ENCODE measurements around the gene RASGEF1B.

The RASGEF1B gene

DNA sequence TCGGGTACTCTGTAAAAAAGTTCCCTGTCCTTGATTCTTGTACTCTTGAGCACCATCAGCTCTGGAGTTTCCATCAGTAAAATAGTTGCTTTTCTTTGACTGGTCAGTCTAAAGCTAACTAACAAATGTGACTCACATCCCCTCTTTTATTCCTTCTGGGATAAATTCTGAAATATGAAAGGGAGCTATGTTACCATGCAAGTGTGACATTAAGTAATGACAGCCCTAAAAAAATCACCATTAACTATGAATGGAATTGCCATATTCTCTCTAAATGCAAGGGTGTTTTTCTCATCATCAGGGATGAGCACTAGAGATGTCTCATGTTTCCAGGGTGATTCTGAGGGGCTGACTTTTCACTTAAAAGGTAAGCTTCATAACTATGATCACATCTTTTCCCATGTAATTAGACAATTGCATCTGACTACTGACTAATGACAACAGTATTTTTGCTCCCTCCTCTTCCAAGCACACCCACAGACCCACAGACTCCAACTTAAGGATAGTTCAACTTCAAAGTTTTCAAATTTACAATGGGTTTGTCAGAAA lies 26.9 kb upstream of the RASGEF1B start:
- DNase-seq (ENCODE audit: low read depth) = no peak
- H3K4me3 ChIP-seq (ENCODE audit: low read length) = no peak overlapping the region
- TF ChIP-seq CTCF (conservative IDR thresholded peaks at IDR 0.05; ENCODE audit: low read length) = no peak

- TF ChIP-seq CTCF (conservative IDR thresholded peaks at IDR 0.05; ENCODE audit: low read length) = no peak
- DNase-seq (ENCODE audit: low read depth) = no peak
- H3K4me3 ChIP-seq (ENCODE audit: low read length) = no peak overlapping the region
Measured at GRCh38 chr4:81498046-81498445, 26.3 kb upstream of the RASGEF1B start.

DNA sequence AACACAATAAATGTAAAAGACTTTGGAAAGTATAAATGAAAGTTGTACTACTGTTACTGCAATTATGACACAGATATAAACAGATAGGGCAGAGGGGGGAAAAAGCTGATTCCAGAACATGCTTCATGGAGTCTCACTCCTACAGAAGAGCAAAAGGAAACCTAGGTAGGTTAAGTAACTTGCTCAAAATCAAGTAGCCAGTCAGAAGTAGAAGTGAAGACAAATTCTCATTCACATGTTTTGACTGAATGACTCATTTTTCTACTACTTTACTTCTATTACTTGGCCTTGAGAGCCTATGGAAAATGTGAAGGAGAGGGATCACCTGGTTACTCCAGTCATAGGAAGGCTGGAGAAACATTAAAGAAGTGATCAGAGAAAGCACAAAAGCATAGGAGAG lies 23.6 kb upstream of the RASGEF1B start:
- no peak for DNase-seq (ENCODE audit: low read depth)
- TF ChIP-seq CTCF (conservative IDR thresholded peaks at IDR 0.05; ENCODE audit: low read length) = no peak
- no peak overlapping the region for H3K4me3 ChIP-seq (ENCODE audit: low read length)

GRCh38 chr4:81494031-81494431 lies 22.3 kb upstream of the RASGEF1B start:
- H3K4me3 ChIP-seq (ENCODE audit: low read length) = no peak overlapping the region
- DNase-seq (ENCODE audit: low read depth) = no peak
- TF ChIP-seq CTCF (conservative IDR thresholded peaks at IDR 0.05; ENCODE audit: low read length) = no peak

DNA sequence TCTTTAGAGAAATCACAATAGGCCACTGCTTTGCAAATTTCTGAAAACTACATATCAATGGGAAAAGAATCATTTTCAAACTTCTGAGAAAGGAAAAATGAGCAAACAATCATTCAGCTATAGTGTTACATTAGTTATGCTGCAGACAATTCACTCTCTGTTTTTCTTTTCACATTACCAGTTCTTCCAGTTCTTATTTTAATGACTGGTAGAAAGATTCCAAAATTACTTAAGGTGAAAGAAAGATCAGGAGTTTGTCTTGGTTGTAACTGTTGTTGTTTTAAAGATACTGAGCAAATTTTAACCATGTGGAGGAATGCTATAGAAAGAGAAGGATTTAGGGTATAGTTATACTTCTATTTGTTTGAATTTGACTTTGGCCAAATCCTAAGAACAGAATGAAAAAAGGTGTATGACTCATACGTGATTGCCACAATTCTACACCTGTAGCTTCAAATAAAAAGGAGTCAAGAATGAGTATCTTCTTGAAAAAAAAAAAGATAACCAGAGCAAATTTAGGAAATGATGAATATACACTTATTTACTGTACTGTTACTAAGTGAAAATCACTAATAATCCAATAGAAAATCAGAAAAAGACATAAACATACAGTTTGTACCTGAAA lies 21.0 kb upstream of the RASGEF1B start:
- TF ChIP-seq CTCF (conservative IDR thresholded peaks at IDR 0.05; ENCODE audit: low read length) = no peak
- no peak for DNase-seq (ENCODE audit: low read depth)
- no peak overlapping the region for H3K4me3 ChIP-seq (ENCODE audit: low read length)

DNA sequence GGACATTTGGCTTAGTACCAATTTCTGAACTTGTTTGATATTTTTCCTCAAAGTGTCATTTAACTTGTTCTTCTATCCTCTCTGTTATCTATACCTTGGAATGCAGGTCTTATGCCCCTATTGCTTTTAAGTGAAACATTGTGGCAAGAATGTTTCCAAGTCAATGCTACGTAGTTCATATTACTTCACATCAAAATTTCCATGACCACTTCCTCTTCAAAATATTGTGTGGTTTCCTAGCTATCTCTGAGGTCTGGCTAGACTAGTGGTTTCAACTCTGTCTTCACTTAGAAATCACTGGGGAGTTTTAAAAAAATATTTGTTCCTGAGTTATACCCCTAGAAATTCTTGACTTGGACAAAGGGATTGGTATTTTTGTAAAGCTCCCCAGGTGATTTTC lies 20.2 kb upstream of the RASGEF1B start:
- no peak overlapping the region for H3K4me3 ChIP-seq (ENCODE audit: low read length)
- no peak for DNase-seq (ENCODE audit: low read depth)
- no peak for TF ChIP-seq CTCF (conservative IDR thresholded peaks at IDR 0.05; ENCODE audit: low read length)

DNA sequence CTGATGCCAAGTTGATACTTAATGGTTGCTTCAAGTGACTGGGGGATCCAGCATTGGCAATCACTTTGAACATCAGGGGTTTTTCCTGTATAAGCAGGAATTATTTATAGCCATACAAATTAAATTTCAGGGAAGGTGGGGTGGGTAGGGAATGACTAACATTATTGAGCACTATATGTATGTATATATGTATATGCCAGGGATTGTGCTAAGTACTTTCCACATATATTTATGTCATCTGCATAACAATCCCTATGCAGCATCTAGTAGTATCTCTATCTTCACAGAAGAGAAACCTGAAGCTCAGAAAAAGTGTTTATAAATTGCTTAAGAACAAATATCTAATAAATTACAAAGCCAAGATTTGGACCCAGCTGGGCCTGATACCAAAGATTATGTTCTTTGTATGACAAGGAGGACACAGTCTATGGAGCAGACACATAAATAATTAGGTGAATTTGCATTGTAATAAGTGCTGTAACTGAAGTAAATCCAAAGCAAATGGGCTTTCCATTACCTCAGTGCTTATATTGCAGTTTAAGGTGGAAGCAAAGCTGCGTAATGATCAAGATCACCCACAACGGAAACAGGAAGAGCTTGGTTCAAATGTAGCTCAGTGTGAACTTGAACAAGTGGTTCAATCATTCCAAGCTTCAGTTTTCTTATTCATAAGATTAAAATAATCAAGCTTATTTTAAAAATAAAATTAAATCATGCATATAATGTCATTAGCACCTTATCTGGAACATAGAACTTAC lies 18.9 kb upstream of the RASGEF1B start:
- no peak for DNase-seq (ENCODE audit: low read depth)
- no peak for TF ChIP-seq CTCF (conservative IDR thresholded peaks at IDR 0.05; ENCODE audit: low read length)

More for the DNA sequence above, 18.9 kb upstream of the RASGEF1B start:
- H3K4me3 ChIP-seq (ENCODE audit: low read length) = no peak overlapping the region

Data from AG10803 (cell line).